Loucy (cell line): ENCODE data around the gene CYSLTR2.

Experiments used
- EZH2phosphoT487 ChIP-seq: fragments of 200-600 bp; IDR thresholded peaks from 2 replicates; pipeline ENCODE4 v1.6.1; 2018; ENCODE audit warnings: antibody characterized with exemption, mild to moderate bottlenecking, moderate library complexity, borderline replicate concordance
- TF ChIP-seq, protein P1 (sequence below): fragments of 200-600 bp; sonication (generic); conservative IDR thresholded peaks from 2 replicates; pipeline ENCODE4 v1.5.1; 2014; ENCODE audit warnings: mild to moderate bottlenecking, antibody characterized with exemption, low read length

DNA sequence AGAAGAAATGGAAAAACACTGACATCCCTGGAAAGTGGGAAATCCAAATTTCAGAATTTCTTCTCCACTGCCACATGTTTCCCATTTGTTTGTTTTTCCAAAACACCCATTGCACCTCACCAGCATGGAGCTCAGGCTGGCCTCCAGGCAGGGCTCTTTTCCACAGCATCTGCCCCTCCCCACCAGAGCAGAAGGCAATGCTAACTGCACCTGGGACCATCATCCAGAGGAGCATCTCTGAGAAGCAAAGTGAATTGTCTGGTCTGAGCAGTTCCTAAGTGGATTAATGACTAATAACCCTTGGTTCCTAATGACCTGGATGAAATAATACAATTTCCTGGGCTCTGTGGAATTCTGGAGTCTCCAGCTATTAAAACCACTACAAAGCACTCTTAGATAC lies 8.8 kb upstream of the CYSLTR2 start:
- TF ChIP-seq, protein P1, sequence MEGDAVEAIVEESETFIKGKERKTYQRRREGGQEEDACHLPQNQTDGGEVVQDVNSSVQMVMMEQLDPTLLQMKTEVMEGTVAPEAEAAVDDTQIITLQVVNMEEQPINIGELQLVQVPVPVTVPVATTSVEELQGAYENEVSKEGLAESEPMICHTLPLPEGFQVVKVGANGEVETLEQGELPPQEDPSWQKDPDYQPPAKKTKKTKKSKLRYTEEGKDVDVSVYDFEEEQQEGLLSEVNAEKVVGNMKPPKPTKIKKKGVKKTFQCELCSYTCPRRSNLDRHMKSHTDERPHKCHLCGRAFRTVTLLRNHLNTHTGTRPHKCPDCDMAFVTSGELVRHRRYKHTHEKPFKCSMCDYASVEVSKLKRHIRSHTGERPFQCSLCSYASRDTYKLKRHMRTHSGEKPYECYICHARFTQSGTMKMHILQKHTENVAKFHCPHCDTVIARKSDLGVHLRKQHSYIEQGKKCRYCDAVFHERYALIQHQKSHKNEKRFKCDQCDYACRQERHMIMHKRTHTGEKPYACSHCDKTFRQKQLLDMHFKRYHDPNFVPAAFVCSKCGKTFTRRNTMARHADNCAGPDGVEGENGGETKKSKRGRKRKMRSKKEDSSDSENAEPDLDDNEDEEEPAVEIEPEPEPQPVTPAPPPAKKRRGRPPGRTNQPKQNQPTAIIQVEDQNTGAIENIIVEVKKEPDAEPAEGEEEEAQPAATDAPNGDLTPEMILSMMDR = no peak
- no peak for TF ChIP-seq EZH2phosphoT487
